Fibroblast of the aortic adventitia (primary cell): ENCODE data around the gene ACAA2. TPM values are rescaled to one million over a fixed set of nuclear protein-coding genes. Genes with fewer than 3 reads are reported as not detected.
A peak's percentile ranks its signal among the peaks of the same experiment; 100 is the strongest.

Experiments used
- DNase-seq: peaks from one replicate; pipeline ENCODE4 v3.0.0-alpha.2; 2010; ENCODE audit warnings: low read depth
- H3K4me3 ChIP-seq: 2 replicates; pipeline ENCODE4 v1.5.1; 2011; ENCODE audit warnings: low read depth, mild to moderate bottlenecking, control low read depth, low read length, moderate library complexity
- total RNA-seq: library from RNA; depleted of rRNA; stranded (reverse); fragments of >200 nt; gene quantifications from 2 replicates; pipeline ENCODE4 v1.2.3, GENCODE V29; 2012; ENCODE audit warnings: low replicate concordance
- TF ChIP-seq, protein P1 (sequence below): IDR thresholded peaks from 2 replicates; pipeline ENCODE4 v1.5.1; 2011; ENCODE audit warnings: mild to moderate bottlenecking, low read length, control low read depth, inconsistent platforms; ENCODE audit not compliant: insufficient read depth

The ACAA2 gene
- total RNA-seq, 1 donor = 56.8 TPM

DNA sequence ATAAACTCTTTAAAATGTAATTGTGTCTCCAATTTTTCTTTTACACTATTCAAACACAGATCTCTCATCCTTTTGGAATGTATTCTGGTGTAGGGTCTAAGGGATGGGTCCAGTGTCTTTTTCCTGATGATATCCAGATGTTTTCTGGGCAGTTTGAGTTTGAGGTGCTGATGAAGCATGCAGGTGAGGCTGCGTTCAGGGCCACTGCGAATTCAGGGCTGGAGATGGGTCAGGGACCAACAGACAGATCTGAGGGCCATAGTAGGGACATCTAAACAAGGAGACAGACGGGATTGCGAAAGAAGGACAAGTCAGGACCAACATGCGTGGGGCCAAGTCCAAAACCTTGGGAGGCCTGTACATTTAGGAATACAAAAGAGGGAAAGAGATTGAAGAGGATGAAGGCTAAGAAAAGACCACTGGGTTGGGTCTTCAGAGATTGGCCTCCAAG is 70.2 kb downstream of the ACAA2 start:
- peak; percentile 34 for DNase-seq
- H3K4me3 ChIP-seq = no peak overlapping the region
- TF ChIP-seq, protein P1, sequence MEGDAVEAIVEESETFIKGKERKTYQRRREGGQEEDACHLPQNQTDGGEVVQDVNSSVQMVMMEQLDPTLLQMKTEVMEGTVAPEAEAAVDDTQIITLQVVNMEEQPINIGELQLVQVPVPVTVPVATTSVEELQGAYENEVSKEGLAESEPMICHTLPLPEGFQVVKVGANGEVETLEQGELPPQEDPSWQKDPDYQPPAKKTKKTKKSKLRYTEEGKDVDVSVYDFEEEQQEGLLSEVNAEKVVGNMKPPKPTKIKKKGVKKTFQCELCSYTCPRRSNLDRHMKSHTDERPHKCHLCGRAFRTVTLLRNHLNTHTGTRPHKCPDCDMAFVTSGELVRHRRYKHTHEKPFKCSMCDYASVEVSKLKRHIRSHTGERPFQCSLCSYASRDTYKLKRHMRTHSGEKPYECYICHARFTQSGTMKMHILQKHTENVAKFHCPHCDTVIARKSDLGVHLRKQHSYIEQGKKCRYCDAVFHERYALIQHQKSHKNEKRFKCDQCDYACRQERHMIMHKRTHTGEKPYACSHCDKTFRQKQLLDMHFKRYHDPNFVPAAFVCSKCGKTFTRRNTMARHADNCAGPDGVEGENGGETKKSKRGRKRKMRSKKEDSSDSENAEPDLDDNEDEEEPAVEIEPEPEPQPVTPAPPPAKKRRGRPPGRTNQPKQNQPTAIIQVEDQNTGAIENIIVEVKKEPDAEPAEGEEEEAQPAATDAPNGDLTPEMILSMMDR = no peak

- H3K4me3 ChIP-seq = no peak overlapping the region
- TF ChIP-seq, protein P1 = no peak
- peak; percentile 53 for DNase-seq
These were observed 70.8 kb downstream of the ACAA2 start for GRCh38 chr18:49742316-49743116.

DNA sequence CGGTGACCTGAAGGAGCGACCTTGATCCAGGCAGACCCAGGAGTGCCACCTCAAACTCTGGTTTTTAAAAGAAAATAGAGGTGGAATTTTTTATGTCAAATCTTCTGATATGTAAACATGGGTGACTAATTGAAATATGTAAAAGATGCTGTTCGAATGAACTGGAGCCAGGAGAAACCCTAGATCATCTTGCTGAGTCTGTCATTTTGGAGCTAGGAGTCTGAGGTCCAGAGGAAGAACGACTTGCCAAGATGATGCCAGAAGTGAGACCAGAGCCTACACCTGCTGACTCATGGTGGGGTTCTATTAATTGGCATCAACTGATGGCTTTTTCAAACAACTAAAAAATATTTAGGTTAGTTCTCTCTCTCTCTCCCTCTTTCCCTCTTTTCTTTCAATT is 74.1 kb downstream of the ACAA2 start:
- DNase-seq = peak; percentile 11
- TF ChIP-seq, protein P1 = no peak
- H3K4me3 ChIP-seq = no peak overlapping the region

- TF ChIP-seq, protein P1 = no peak
- H3K4me3 ChIP-seq = no peak overlapping the region
- DNase-seq = no peak
These were observed 74.6 kb downstream of the ACAA2 start for GRCh38 chr18:49738721-49739120.

DNA sequence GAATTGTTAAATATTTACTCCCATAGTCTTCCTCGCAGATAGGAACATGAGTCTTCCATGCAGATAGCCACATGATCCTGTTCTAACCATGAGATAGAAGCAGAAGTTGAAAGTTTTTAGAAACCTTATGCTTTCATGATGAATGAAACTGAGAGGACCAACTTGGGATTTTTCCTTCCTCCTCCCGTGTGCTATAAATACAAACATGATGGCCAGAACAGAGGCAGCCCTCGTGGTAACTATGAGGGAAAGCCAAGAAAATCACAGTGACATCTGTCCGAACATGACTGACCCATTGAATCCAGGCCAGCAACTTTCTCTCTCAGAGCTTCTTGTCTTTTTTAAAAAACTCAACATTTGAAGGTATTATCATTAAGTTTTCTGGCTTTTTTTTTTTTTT is 78.5 kb downstream of the ACAA2 start:
- TF ChIP-seq, protein P1 = no peak
- no peak overlapping the region for H3K4me3 ChIP-seq
- no peak for DNase-seq

DNA sequence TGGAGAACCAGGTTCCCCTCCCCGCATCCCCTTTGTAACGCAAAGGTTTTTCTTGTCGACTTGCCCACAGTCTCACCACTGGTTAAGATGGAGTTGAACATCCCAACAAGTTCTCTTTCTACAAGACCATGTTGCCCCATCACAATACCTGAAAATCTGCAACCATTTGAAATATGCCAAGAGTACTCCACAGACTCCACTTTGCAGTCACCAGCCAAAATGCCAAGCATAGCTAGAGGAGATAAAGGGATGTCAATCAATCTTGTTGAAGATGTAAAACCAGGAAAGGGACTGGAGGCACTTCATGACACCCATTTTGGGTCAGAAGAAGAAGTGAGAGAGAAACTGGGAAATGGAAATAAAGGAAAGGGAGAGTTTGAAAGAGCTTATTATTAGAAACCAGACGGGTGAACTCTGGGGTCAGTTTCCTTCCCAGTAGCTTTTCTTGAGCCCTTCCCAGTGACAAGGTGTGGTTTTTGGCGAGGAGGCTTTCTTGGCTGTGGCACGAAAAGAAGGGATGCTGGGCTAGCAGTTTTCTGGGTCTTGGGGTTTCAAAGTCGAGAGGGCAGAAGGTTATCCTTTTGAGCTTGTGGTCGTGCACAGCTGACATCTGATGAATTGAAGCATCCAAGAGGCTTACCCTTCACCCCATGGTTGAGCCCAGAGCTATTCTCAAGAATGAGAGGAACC is 79.3 kb downstream of the ACAA2 start:
- no peak for DNase-seq
- TF ChIP-seq, protein P1 = no peak

More for the DNA sequence above, 79.3 kb downstream of the ACAA2 start:
- no peak overlapping the region for H3K4me3 ChIP-seq
